Ascending aorta (tissue), 2 donors: ENCODE data around the gene CLEC16A. TPM values are rescaled to one million over a fixed set of nuclear protein-coding genes. Genes with fewer than 3 reads are reported as not detected.

Experiments used
- DNase-seq, 2 donors: peaks; one replicate each; pipeline ENCODE4 v3.0.0-alpha.2; 2019; ENCODE audit warnings: low spot score in 2 of 2
- H3K27ac ChIP-seq, 2 donors: fragments of 200-600 bp; sonication (generic); one replicate each; pipeline ENCODE4 v1.5.1; 2016 to 2017; ENCODE audit warnings: mild to moderate bottlenecking in 1 of 2
- H3K27me3 ChIP-seq: fragments of 200-600 bp; sonication (generic); one replicate; pipeline ENCODE4 v1.5.1; 2017
- H3K36me3 ChIP-seq, 2 donors: fragments of 200-600 bp; sonication (generic); one replicate each; pipeline ENCODE4 v1.5.1; 2016
- H3K4me1 ChIP-seq, 2 donors: fragments of 200-600 bp; sonication (generic); one replicate each; pipeline ENCODE4 v1.5.1; 2016 to 2017; ENCODE audit warnings: mild to moderate bottlenecking in 1 of 2
- H3K4me3 ChIP-seq, 2 donors: fragments of 200-600 bp; sonication (generic); one replicate each; pipeline ENCODE4 v1.5.1; 2016 to 2017; ENCODE audit warnings: mild to moderate bottlenecking in 1 of 2
- H3K9me3 ChIP-seq, 2 donors: fragments of 200-600 bp; sonication (generic); one replicate each; pipeline ENCODE4 v1.5.1; 2016
- intact Hi-C: fragments of 100-400 bp; cut with DNase I; formaldehyde crosslinking; loops from one replicate; pipeline ENCODE4 v1.15.1; 2023
- total RNA-seq: library from RNA; depleted of rRNA; stranded (reverse); fragments of >200 nt; gene quantifications from one replicate; pipeline ENCODE4 v1.1.0, GENCODE V29; 2016
- TF ChIP-seq, protein P1 (sequence below), 3 experiments: fragments of 200-600 bp in 2 of 3; fragments of 450-650 bp in 1 of 3; sonication (generic) in 2 of 3; IDR thresholded peaks; one replicate each; pipeline ENCODE4 v1.5.1; 2016 to 2019; ENCODE audit warnings: antibody characterized with exemption in 3 of 3, mild to moderate bottlenecking in 1 of 3, moderate library complexity in 1 of 3

Gene CLEC16A
- total RNA-seq, 1 donor from 2014 or later, result 16.2 TPM

DNA sequence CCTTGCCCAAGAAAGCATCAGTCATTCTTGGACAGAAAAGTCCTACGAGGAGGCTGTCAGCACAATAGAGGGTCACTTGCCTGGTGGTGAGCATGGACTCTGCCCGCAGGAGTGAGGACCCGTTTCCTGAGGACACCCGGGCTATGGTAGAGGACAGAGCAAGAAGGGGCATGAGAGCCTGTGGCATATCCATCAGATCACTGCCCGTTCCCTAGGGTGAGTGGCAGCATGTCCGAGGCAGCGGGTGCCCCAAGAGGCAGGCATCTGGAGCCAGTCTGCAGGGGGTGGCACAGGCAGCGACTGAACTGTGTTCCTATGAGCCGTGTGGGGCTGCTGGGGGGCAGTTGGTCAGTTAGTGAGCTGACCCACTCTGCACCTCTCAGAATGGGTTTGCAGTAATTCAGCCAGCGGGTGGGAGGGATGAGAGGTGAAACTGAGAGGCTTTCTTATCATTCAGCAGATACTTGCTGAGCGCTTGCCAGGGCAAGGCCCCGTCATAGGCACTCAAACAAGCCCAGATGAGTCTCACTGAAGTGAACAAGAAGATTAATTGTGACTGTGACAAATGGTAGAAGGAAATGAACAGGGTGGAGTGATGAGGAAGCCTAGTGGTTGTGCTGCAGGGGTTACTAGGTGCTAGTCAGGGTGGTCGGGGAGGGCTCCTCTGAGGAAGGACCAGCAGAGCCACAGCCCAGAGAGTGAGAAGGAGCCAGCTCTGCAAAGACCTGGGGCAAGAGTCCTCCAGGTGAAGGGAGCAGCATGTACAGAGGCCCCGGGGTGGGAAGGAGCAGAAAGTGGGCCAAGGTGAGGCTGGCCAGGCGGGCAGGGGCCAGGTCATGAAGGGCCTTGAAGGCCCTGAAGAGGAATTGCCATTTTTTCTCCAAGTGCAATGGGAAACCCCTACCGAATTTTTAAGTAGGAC lies 87.9 kb downstream of the CLEC16A start:
- H3K9me3 ChIP-seq, result peaks cover 0 to 13% of the 10 kb centered on the region in 2 donors
- intact Hi-C loops, result no loop called here
- TF ChIP-seq, protein P1, sequence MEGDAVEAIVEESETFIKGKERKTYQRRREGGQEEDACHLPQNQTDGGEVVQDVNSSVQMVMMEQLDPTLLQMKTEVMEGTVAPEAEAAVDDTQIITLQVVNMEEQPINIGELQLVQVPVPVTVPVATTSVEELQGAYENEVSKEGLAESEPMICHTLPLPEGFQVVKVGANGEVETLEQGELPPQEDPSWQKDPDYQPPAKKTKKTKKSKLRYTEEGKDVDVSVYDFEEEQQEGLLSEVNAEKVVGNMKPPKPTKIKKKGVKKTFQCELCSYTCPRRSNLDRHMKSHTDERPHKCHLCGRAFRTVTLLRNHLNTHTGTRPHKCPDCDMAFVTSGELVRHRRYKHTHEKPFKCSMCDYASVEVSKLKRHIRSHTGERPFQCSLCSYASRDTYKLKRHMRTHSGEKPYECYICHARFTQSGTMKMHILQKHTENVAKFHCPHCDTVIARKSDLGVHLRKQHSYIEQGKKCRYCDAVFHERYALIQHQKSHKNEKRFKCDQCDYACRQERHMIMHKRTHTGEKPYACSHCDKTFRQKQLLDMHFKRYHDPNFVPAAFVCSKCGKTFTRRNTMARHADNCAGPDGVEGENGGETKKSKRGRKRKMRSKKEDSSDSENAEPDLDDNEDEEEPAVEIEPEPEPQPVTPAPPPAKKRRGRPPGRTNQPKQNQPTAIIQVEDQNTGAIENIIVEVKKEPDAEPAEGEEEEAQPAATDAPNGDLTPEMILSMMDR (IDR thresholded peaks at IDR 0.05), result no peak
- peaks cover 8 to 20% of the 10 kb centered on the region in 2 donors for H3K36me3 ChIP-seq
- H3K4me1 ChIP-seq, result no peaks in the 10 kb centered on the region
- no peak overlapping the region for H3K4me3 ChIP-seq
- peak overlapping the region in 1 of 2 donors; percentile 13 for H3K27ac ChIP-seq
- H3K27me3 ChIP-seq, result no peaks in the 10 kb centered on the region
- DNase-seq, result peak in 1 of 2 donors; percentile 58

DNA sequence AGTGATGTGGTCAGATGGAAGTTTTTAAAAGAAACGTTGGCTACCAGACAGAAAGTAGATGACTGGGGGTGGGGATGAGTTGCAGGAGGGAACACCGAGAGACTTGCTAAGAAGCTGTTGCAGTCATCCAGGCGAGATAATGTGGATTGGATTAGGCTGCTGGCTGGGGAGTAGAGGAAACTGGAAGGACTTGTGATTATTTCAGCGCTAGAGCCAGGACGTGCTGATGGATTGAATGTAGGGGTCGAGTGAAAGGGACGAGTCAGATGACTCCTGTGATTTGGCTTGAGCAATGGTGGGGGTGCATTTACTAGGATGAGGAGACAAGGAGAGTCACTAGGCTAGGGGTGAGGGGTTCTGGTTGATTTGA lies 88.5 kb downstream of the CLEC16A start:
- TF ChIP-seq, protein P1 (IDR thresholded peaks at IDR 0.05), result no peak

GRCh38 chr16:11033629-11034420 lies 89.5 kb downstream of the CLEC16A start:
- Histone ChIP-seq H3K4me3 (no peak overlapping the region), H3K36me3 (peaks cover 8 to 9% of the 10 kb centered on the region in 2 donors), H3K4me1 (no peaks in the 10 kb centered on the region), H3K27ac (peak overlapping the region in 1 of 2 donors; percentile 10), H3K9me3 (peaks cover 0 to 2% of the 10 kb centered on the region in 2 donors), H3K27me3 (no peaks in the 10 kb centered on the region)
- intact Hi-C loops, result no loop called here
- DNase-seq, result peak in 1 of 2 donors; percentile 70
- TF ChIP-seq, protein P1 (IDR thresholded peaks at IDR 0.05), result no peak

More for the DNA sequence above, 88.5 kb downstream of the CLEC16A start:
- H3K4me3 ChIP-seq, result no peak overlapping the region
- H3K9me3 ChIP-seq, result peaks cover 0 to 11% of the 10 kb centered on the region in 2 donors
- peaks cover 8 to 14% of the 10 kb centered on the region in 2 donors for H3K36me3 ChIP-seq
- DNase-seq, result peak in 1 of 2 donors; percentile 66
- H3K27me3 ChIP-seq, result no peaks in the 10 kb centered on the region
- H3K4me1 ChIP-seq, result no peaks in the 10 kb centered on the region
- intact Hi-C loops, result no loop called here
- H3K27ac ChIP-seq, result peak overlapping the region in 1 of 2 donors; percentile 13

DNA sequence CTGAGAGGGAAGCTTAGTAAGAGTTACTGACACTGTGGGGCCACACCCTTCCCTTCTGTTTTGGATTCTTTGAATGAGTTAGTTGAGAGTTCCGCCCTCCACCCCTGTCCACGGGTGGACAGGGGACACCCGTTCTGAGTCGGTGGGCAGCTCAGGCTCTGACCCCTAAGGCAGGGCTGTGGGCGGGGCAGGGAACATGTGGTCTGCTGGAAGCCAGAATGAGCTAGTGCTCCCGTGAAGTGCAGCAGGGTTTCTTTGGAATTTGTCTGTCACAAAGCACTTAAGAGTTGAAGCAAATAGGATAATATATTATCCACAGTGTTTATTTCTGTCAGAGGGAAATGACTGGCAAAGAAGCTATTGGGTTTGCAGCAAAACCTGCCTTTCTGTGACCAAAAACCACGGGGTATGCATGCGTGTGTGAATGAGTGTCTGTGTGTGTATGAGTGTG lies 90.1 kb downstream of the CLEC16A start:
- no peaks in the 10 kb centered on the region for H3K9me3 ChIP-seq
- H3K36me3 ChIP-seq, result peaks cover 8 to 9% of the 10 kb centered on the region in 2 donors
- H3K4me3 ChIP-seq, result no peak overlapping the region
- peak in 1 of 2 donors; percentile 58 for DNase-seq
- H3K4me1 ChIP-seq, result no peaks in the 10 kb centered on the region
- no peaks in the 10 kb centered on the region for H3K27me3 ChIP-seq
- H3K27ac ChIP-seq, result no peak overlapping the region
- TF ChIP-seq, protein P1 (IDR thresholded peaks at IDR 0.05), result no peak
- intact Hi-C loops, result no loop called here

DNA sequence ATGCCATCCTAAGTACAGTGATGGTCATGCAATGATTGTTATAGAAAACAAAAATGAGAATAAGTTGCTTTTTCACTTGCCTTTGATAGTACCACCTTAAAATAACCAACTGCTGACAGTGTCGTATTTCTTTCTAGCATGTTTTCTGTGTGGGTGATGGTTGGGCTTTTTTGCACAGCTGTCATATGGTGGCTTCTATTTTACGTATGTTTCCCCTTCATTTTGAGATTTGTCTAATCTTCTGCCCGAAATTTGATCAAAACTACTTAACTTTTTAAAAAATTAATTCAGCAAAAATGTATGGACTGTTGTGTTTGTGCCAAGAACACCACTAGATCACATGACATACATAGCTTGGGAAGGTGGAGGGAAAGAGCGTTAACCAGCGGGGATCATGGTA lies 90.7 kb downstream of the CLEC16A start:
- Histone ChIP-seq H3K4me1 (no peaks in the 10 kb centered on the region), H3K27me3 (no peaks in the 10 kb centered on the region), H3K9me3 (no peaks in the 10 kb centered on the region), H3K4me3 (no peak overlapping the region), H3K36me3 (peaks cover 13 to 14% of the 10 kb centered on the region in 2 donors), H3K27ac (no peak overlapping the region)
- DNase-seq, result no peak
- TF ChIP-seq, protein P1 (IDR thresholded peaks at IDR 0.05), result no peak
- intact Hi-C loops, result no loop called here
